OCI-LY7 (cell line): ENCODE measurements around the gene C6orf89.

Source experiments
- EZH2phosphoT487 ChIP-seq: fragments of 200-600 bp; sonication (generic); IDR thresholded peaks from 2 replicates; pipeline ENCODE4 v1.6.1; 2018; ENCODE audit warnings: low read depth, borderline replicate concordance, mild to moderate bottlenecking, mixed run types, antibody characterized with exemption, low read length, moderate library complexity, mixed read lengths
- TF ChIP-seq, protein P1 (sequence below): fragments of 200-600 bp; sonication (generic); conservative IDR thresholded peaks from 2 replicates; pipeline ENCODE4 v1.5.1; 2014; ENCODE audit warnings: mild to moderate bottlenecking, antibody characterized with exemption, low read length, moderate library complexity, mixed read lengths

DNA sequence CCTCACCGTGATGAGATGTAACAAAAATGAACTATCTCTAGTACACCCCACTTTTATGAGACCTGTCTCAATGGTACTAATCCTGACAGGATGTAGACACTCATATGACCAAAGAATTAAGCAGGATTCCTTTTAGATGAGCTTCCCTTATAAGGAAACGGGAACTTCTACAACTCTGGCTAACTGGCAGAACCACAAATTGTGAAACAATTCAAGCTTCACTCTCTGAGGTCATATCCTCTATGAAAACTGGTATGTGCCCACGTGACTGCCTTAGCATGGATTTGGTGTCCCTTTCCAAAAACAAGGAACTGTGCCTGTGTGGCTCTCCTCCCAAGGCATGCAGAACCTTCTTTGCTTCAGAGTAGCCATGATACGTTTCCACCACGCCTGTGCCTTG lies 32.4 kb upstream of the C6orf89 start:
- TF ChIP-seq, protein P1, sequence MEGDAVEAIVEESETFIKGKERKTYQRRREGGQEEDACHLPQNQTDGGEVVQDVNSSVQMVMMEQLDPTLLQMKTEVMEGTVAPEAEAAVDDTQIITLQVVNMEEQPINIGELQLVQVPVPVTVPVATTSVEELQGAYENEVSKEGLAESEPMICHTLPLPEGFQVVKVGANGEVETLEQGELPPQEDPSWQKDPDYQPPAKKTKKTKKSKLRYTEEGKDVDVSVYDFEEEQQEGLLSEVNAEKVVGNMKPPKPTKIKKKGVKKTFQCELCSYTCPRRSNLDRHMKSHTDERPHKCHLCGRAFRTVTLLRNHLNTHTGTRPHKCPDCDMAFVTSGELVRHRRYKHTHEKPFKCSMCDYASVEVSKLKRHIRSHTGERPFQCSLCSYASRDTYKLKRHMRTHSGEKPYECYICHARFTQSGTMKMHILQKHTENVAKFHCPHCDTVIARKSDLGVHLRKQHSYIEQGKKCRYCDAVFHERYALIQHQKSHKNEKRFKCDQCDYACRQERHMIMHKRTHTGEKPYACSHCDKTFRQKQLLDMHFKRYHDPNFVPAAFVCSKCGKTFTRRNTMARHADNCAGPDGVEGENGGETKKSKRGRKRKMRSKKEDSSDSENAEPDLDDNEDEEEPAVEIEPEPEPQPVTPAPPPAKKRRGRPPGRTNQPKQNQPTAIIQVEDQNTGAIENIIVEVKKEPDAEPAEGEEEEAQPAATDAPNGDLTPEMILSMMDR = no peak
- TF ChIP-seq EZH2phosphoT487 = no peak
